Pancreas (tissue), 10 donors: Measurements from ENCODE around the gene TMED8. TPM values are rescaled to one million over a fixed set of nuclear protein-coding genes. Genes with fewer than 3 reads are reported as not detected.

Source experiments
- ATAC-seq, 4 donors: fragments of 200-7000 bp; cut with Tn5 transposase; one replicate each; pipeline versions ENCODE4 v1.8.0 to v1.9.1; 2020; ENCODE audit warnings: mild to moderate bottlenecking in 4 of 4, moderate library complexity in 4 of 4
- DNase-seq, 6 donors: peaks; one replicate each; pipeline ENCODE4 v3.0.0-alpha.2; 2020
- FAIRE-seq: peaks from 2 replicates; lab custom pipeline; 2012; peaks lifted over from hg19 to GRCh38; lab: Jason Lieb, UNC
- H3K27ac ChIP-seq, 4 donors: fragments of 200-600 bp; sonication (generic); 1 replicate in 3 of 4; 2 replicates in 1 of 4; pipeline versions ENCODE4 v1.5.0 to v1.8.0; 2020
- H3K27me3 ChIP-seq, 4 donors: fragments of 200-600 bp; one replicate each; pipeline ENCODE4 v1.8.0; 2021
- H3K36me3 ChIP-seq, 3 donors: fragments of 200-600 bp; sonication (generic) in 1 of 3; one replicate each; pipeline versions ENCODE4 v1.5.0 to v1.8.0; 2020 to 2021
- H3K4me1 ChIP-seq, 3 donors: fragments of 200-600 bp; one replicate each; pipeline ENCODE4 v1.8.0; 2021
- H3K4me3 ChIP-seq, 4 donors: fragments of 200-600 bp; sonication (generic) in 2 of 4; one replicate each; pipeline versions ENCODE4 v1.5.0 to v1.8.0; 2020 to 2021
- H3K9me3 ChIP-seq, 4 donors: fragments of 200-600 bp; one replicate each; pipeline ENCODE4 v1.8.0; 2021
- WGBS, 2 donors: extraction: QIAGEN DNeasy Blood & Tissue Kit; methylation state at CpG; one replicate each; pipeline ENCODE4 v1.1.7; 2013; 5-methylcytosine and 5-hydroxymethylcytosine counted together
- intact Hi-C, 3 donors: fragments of 100-400 bp; cut with DNase I; formaldehyde crosslinking; loops; one replicate each; pipeline versions ENCODE4 v1.11.1 to v1.14.2; 2022
- polyA plus RNA-seq, 2 donors: library from polyadenylated mRNA; stranded (reverse); fragments of 200-250 nt; gene quantifications; one replicate each; pipeline ENCODE4 v1.2.3, GENCODE V29; 2013
- total RNA-seq, 6 donors: library from RNA; stranded (reverse); fragmentation: NEBNext Ultra II Directional in 4 of 6; extraction: Animal tissue kit (Norgen Biotek cat#: 25700) in 4 of 6; gene quantifications; one replicate each; pipeline versions ENCODE4 v1.2.1 to v1.2.4, GENCODE V29; 2021 to 2023
- TF ChIP-seq, protein P1 (sequence below), 4 donors: fragments of 200-600 bp; sonication (generic) in 3 of 4; IDR thresholded peaks; one replicate each; pipeline versions ENCODE4 v1.5.0 to v1.8.0; 2021; ENCODE audit warnings: antibody characterized with exemption in 4 of 4
- donor health status: healthy with polysubstance abuse.
- donor health status: DM: no; HTN: no; CAD: no; lungs with moderate emphysema.
- donor health status: DM: no; HTN: no; CAD: no.
- donor health status: control.
- donor health status: control.
- donor health status: Bipolar disorder and iron deficiency.
- donor health status: DM: yes; HTN: yes; CAD: no.
- donor health status: DM: no; HTN: no; CAD: no.
- donor health status: DM: no; HTN: no; CAD: no.
- donor health status: DM: yes; HTN: yes; CAD: no.

Gene TMED8
- total and polyA plus RNA-seq, 8 donors, result 2.7 to 9.6 (median 5.8) TPM

DNA sequence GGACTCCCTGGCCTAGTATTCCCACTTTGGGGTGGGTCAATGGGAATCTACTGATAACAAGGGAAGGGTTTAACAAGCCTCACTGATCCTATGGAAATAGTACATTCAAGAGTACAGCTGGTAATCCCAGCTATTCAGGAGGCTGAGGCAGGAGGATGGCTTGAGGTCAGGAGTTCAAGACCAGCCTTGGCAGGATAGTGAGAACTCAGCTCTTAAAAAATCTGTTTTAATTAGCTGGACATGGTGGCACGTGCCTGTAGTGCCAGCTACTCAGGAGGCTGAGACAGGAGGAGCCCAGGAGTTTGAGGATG lies 60.7 kb downstream of the TMED8 start:
- Histone ChIP-seq H3K4me1 (peaks cover 0 to 13% (median 0%) of the 10 kb centered on the region in 3 donors), H3K9me3 (no peaks in the 10 kb centered on the region), H3K36me3 (no peaks in the 10 kb centered on the region), H3K27ac (no peak overlapping the region), H3K4me3 (no peak overlapping the region), H3K27me3 (no peaks in the 10 kb centered on the region)
- TF ChIP-seq, protein P1, sequence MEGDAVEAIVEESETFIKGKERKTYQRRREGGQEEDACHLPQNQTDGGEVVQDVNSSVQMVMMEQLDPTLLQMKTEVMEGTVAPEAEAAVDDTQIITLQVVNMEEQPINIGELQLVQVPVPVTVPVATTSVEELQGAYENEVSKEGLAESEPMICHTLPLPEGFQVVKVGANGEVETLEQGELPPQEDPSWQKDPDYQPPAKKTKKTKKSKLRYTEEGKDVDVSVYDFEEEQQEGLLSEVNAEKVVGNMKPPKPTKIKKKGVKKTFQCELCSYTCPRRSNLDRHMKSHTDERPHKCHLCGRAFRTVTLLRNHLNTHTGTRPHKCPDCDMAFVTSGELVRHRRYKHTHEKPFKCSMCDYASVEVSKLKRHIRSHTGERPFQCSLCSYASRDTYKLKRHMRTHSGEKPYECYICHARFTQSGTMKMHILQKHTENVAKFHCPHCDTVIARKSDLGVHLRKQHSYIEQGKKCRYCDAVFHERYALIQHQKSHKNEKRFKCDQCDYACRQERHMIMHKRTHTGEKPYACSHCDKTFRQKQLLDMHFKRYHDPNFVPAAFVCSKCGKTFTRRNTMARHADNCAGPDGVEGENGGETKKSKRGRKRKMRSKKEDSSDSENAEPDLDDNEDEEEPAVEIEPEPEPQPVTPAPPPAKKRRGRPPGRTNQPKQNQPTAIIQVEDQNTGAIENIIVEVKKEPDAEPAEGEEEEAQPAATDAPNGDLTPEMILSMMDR (IDR thresholded peaks at IDR 0.05), result no peak
- WGBS, 2 donors, result 27 to 32% methylated on average over 1 of the region's 1 CpG
- ATAC-seq, result no peak
- FAIRE-seq, result no peak
- intact Hi-C loops, result loop anchor here in 1 of 3 donors (10.0 kb wide), 1 partner anchor 161 kb away; no protein-coding TSS in a partner anchor
- no peak for DNase-seq

DNA sequence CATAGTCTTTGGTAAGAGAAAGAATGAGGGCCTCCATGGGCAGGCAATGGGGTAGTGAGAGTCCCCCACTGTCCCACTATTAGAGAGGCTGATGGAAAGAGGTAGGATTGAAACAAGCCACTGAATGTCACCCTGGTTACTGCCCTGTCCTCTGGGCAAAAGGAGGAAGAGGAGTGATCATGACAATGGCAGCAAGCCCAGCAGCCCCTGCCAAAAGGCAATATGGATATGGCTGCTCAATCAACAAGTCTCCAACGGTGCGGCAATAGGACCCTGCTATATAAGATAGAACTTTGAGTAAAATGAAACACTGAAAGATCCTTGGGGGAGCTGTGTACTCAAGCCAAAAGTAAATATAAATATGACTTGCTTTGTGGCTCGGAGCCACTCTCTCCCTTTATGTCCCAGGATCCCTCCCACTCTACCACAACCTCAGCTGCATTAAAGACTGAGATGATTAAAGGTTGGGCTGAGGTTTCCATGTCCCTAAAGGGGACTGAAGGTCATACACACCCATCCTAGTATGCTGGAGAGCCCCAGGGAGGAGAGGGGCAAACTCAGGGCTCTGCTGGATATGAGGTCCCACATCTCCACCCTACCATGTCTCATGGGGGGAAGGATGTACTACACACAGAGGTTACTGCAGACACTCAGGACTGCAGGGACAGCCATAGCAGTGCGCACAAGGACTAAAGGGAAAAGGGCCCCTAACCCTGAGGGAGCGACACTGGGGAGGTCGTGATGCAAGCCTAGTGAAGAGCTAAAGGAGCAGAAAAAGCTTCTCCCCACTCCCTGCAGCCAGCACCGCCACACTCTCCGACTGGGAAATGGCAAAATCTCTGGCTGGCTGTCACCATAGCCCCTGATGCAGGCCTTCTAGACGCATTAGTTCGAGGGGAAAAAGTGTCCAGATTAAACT lies 62.1 kb downstream of the TMED8 start:
- no peak for ATAC-seq
- Histone ChIP-seq H3K4me1 (peaks cover 0 to 12% (median 0%) of the 10 kb centered on the region in 3 donors), H3K4me3 (no peak overlapping the region), H3K27ac (no peak overlapping the region), H3K9me3 (no peaks in the 10 kb centered on the region), H3K36me3 (no peaks in the 10 kb centered on the region), H3K27me3 (no peaks in the 10 kb centered on the region)
- intact Hi-C loops, result loop anchor here in 1 of 3 donors (10.0 kb wide), 1 partner anchor 160 kb away; no protein-coding TSS in a partner anchor
- WGBS, 2 donors, result 60 to 67% methylated on average over 10 of the region's 10 CpGs
- FAIRE-seq, result no peak
- DNase-seq, result no peak
- TF ChIP-seq, protein P1 (IDR thresholded peaks at IDR 0.05), result no peak

DNA sequence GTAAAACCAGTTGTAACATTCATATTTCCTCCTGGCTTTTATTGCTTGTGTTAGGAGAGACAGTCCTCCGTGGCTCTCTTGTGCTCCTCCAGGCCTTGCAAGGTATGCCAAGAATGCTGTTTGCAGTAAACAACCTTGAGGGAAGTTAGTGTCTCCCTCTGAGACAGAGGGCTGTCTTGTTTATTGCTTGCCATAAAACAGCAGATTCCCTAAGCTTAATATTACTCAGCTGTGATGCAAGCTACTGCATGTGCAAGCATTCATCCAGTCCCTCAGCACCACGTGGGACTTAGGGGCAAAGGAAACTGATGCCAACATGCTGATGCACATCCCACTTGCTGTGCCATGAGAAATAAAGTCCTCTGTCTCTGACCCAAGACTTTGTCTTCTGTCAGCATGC lies 62.9 kb downstream of the TMED8 start:
- Histone ChIP-seq H3K27ac (no peak overlapping the region), H3K36me3 (no peaks in the 10 kb centered on the region), H3K4me3 (no peak overlapping the region), H3K4me1 (peaks cover 0 to 7% (median 0%) of the 10 kb centered on the region in 3 donors), H3K9me3 (no peaks in the 10 kb centered on the region), H3K27me3 (no peaks in the 10 kb centered on the region)
- intact Hi-C loops, result loop anchor here in 1 of 3 donors (10.0 kb wide), 1 partner anchor 159 kb away; no protein-coding TSS in a partner anchor
- no peak for DNase-seq
- TF ChIP-seq, protein P1 (IDR thresholded peaks at IDR 0.05), result no peak
- no peak for ATAC-seq
- FAIRE-seq, result no peak
- WGBS, 2 donors, result 25 to 28% methylated on average over 2 of the region's 2 CpGs

DNA sequence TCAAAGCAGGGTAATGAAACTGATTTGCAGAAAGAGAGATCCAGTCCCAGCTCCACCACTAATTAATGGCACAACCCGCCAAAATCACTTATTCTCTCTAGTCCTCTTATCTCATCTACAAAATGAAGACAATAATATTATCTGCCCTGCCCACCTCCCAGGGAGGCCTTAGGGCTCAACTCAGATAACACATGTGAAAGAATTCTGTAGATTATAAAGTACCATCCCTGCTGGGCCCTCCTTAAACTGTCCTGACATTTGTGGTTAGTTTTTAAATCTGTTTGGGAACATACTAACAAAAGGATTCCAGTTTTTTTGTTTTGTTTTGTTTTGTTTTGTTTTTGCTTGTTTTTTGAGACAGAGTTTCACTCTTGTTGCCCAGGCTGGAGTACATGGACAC lies 63.5 kb downstream of the TMED8 start:
- TF ChIP-seq, protein P1 (IDR thresholded peaks at IDR 0.05), result no peak
- intact Hi-C loops, result loop anchor here in 1 of 3 donors (10.0 kb wide), 1 partner anchor 159 kb away; no protein-coding TSS in a partner anchor
- DNase-seq (no peak), ATAC-seq (no peak), FAIRE-seq (no peak)
- H3K36me3 ChIP-seq, result no peaks in the 10 kb centered on the region
- no peak overlapping the region for H3K4me3 ChIP-seq
- no peaks in the 10 kb centered on the region for H3K9me3 ChIP-seq
- H3K4me1 ChIP-seq, result peaks cover 0 to 7% (median 0%) of the 10 kb centered on the region in 3 donors
- H3K27ac ChIP-seq, result no peak overlapping the region
- WGBS, 2 donors, result 69 to 78% methylated on average over 1 of the region's 1 CpG
- H3K27me3 ChIP-seq, result no peaks in the 10 kb centered on the region
